Thymus (tissue), 11 donors: Measurements from ENCODE around the gene ARHGAP29. TPM values are rescaled to one million over a fixed set of nuclear protein-coding genes. Genes with fewer than 3 reads are reported as not detected.

Source experiments
- DNase-seq, 9 donors: peaks; one replicate each; pipeline ENCODE4 v3.0.0-alpha.2; 2013; ENCODE audit warnings: low spot score in 9 of 9, low read depth in 6 of 9, missing footprints in 1 of 9
- H3K27ac ChIP-seq, 2 donors: one replicate each; pipeline ENCODE4 v1.5.1; 2013; ENCODE audit warnings: control low read depth in 1 of 2, low read depth in 1 of 2, low read length in 1 of 2, mild to moderate bottlenecking in 1 of 2, moderate library complexity in 1 of 2
- H3K27me3 ChIP-seq, 2 donors: one replicate each; pipeline ENCODE4 v1.5.1; 2013; ENCODE audit warnings: low read length in 1 of 2; ENCODE audit not compliant: control insufficient read depth in 2 of 2, insufficient read depth in 1 of 2
- H3K36me3 ChIP-seq, 2 donors: one replicate each; pipeline ENCODE4 v1.5.1; 2013; ENCODE audit warnings: low read length in 1 of 2, mild to moderate bottlenecking in 1 of 2, moderate library complexity in 1 of 2; ENCODE audit not compliant: control insufficient read depth in 2 of 2, insufficient read depth in 2 of 2
- H3K4me1 ChIP-seq, 2 donors: one replicate each; pipeline ENCODE4 v1.5.1; 2013; ENCODE audit warnings: low read length in 2 of 2; ENCODE audit not compliant: control insufficient read depth in 2 of 2, insufficient read depth in 2 of 2
- H3K4me3 ChIP-seq, 2 donors: one replicate each; pipeline ENCODE4 v1.5.1; 2013; ENCODE audit warnings: low read length in 2 of 2, control low read depth in 1 of 2, mild to moderate bottlenecking in 1 of 2
- H3K9me3 ChIP-seq, 2 donors: one replicate each; pipeline ENCODE4 v1.5.1; 2013; ENCODE audit warnings: low read length in 1 of 2, mild to moderate bottlenecking in 1 of 2; ENCODE audit not compliant: control insufficient read depth in 2 of 2, insufficient read depth in 1 of 2
- WGBS: extraction: QIAGEN DNeasy Blood & Tissue Kit; methylation state at CpG from one replicate; pipeline ENCODE4 v1.1.7; 2013; 5-methylcytosine and 5-hydroxymethylcytosine counted together
- polyA plus RNA-seq: library from polyadenylated mRNA; stranded (reverse); fragments of 200-250 nt; gene quantifications from one replicate; pipeline ENCODE4 v1.2.3, GENCODE V29; 2013
- total RNA-seq: library from RNA; stranded (reverse); fragments of 120-200 nt; gene quantifications from one replicate; pipeline ENCODE4 v1.2.4, GENCODE V29; 2013
- donor health status: healthy.

Gene ARHGAP29
- total and polyA plus RNA-seq, 2 donors: 5.4 to 10.8 TPM

DNA sequence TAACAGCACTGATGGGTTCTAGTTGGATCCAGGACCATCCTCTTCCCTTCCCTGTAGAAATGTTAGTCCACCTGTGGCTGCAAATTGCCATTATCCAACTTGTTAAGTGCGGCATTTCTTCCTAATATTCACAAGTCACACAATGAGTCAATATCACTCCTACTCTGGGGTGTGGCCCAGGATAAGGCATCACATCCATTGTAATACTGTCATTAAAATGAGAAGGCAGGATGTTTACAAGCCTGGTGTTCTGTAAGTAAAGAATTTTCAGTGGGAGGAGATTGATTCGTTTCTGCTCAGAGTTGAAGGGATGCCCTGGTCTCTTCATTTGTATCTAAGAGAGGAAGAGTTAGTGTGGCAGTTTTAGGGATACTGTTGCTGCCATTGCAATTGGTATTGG is 18.1 kb upstream of the ARHGAP29 start:
- 84% methylated on average over 2 of the region's 2 CpGs for WGBS
- DNase-seq: no peak
- H3K27me3 ChIP-seq: peaks cover 7 to 40% of the 10 kb centered on the region in 2 donors
- no peaks in the 10 kb centered on the region for H3K9me3 ChIP-seq
- H3K4me1 ChIP-seq: no peaks in the 10 kb centered on the region
- H3K4me3 ChIP-seq: no peak overlapping the region
- H3K27ac ChIP-seq: no peak overlapping the region
- H3K36me3 ChIP-seq: no peaks in the 10 kb centered on the region

DNA sequence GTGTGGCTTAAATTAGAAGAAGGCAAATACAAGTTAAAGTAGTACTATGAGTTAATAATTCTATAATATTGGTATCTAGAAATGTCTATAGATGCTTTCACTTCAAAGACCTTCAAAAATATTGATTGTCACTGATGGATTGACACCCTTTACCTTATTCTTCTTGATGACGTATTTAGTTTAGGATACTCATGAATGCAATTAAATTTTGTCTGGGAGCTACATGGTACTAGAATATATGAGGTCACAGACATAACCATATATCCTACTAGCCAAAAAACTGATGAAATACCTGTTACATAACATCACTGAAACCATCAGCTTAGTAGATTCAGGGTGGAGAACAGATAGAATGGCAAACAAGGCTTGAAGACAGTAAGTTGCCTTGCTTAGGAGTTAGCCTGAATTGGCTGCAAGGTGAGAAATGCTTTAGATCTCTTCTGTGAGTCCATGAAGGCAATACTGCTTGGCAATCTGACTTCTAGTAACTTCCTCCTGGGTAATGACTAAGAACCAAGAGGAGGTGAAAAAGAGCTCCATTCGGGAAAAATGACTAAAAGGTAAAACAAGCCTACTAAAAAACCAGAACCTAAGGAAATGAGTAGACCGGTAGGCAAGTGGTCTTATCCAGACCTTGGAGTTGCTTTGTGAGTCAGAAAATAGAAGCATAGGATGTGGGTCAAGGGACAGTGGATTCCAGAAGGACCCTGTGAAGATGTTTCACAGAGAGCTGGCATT is 16.9 kb upstream of the ARHGAP29 start:
- Histone ChIP-seq H3K4me1 (no peaks in the 10 kb centered on the region), H3K27me3 (peaks cover 13 to 53% of the 10 kb centered on the region in 2 donors), H3K4me3 (no peak overlapping the region), H3K36me3 (no peaks in the 10 kb centered on the region), H3K9me3 (no peaks in the 10 kb centered on the region), H3K27ac (no peak overlapping the region)
- WGBS: 74% methylated on average over 3 of the region's 3 CpGs
- DNase-seq: no peak

DNA sequence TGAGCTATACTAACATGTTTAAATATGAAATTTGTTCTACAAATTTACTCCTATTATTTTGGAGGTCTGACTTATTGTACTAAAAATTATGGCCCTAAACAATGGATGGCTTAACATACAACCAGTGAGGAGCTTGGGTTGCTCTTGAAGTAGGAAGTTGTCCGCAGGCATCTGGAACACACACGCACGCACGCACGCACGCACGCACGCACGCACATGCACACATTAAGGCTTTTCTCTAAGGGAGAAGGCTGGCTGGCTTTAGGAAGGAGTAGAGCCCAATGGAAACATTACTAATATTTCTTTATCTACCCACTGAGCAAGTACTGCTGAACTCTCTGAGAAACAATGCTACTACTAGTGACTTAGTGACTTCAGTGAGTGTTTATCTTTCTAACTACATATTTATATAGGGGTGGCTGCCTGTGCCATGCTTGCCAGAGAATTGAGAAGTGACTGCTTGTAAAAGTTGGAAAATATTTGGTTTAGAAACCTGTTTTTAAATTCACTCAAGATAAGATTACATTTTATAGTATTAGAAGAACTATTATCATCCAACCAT is 16.2 kb upstream of the ARHGAP29 start:
- 97% methylated on average over 9 of the region's 9 CpGs for WGBS
- Histone ChIP-seq H3K36me3 (no peaks in the 10 kb centered on the region), H3K4me1 (no peaks in the 10 kb centered on the region), H3K9me3 (no peaks in the 10 kb centered on the region), H3K27me3 (peaks cover 18 to 60% of the 10 kb centered on the region in 2 donors), H3K4me3 (no peak overlapping the region), H3K27ac (no peak overlapping the region)
- no peak for DNase-seq

DNA sequence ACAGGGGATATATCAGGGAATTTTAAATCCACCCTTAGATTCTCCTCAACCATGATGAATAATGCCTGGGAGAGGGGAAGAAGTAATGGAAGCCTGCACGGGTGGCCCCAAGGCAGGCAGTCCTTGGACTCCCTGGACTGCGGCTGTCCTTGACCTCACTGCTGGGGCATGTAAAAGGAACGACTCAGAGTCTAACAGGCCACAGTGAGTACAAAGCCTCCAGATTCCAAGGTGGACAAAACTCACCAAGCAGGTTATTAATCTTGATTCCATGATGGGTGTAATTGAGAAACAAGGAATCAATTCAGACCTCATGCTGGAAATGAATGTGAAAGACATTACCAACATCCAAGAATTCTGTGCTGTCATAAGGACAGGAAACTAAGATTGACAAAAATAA is 13.0 kb upstream of the ARHGAP29 start:
- Histone ChIP-seq H3K4me3 (no peak overlapping the region), H3K27ac (no peak overlapping the region), H3K4me1 (peaks cover 6 to 9% of the 10 kb centered on the region in 2 donors), H3K36me3 (no peaks in the 10 kb centered on the region), H3K9me3 (no peaks in the 10 kb centered on the region), H3K27me3 (peaks cover 47 to 86% of the 10 kb centered on the region in 2 donors)
- no peak for DNase-seq
- WGBS: 92% methylated on average over 3 of the region's 3 CpGs

DNA sequence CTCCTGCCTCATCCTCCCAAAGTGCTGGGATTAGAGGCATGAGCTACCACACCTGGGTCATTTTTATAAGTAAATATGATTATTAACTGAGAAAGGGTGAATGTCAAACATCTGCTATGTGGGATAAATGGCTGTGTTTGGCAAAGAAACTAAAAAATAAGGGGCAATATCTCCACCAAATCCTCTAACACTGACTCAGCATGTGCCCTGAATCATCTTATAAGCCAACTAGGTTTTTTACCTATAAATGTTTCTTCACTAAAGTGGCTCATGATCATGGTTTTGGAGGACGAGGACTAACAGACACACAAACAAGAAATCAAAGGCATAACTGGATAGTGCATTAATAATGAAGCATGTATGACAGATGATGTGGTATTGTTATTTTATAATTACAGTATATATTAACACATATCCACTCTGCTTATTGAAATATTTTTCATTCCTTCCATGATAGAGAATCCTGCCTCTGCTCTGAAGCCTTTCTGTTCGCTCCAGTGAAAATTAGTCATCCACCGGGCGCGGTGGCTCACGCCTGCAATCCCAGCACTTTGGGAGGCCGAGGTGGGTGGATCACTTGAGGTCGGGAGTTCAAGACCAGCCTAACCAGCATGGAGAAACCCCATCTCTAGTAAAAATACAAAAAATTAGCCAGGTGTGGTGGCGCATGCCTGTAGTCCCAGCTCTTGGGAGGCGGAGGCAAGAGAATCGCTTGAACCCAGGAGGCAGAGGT is 11.7 kb upstream of the ARHGAP29 start:
- H3K4me1 ChIP-seq: peaks cover 6 to 9% of the 10 kb centered on the region in 2 donors
- WGBS: 97% methylated on average over 11 of the region's 11 CpGs
- H3K4me3 ChIP-seq: no peak overlapping the region
- peaks cover 42 to 86% of the 10 kb centered on the region in 2 donors for H3K27me3 ChIP-seq
- no peak for DNase-seq
- no peak overlapping the region for H3K27ac ChIP-seq
- H3K36me3 ChIP-seq: no peaks in the 10 kb centered on the region
- H3K9me3 ChIP-seq: no peaks in the 10 kb centered on the region

DNA sequence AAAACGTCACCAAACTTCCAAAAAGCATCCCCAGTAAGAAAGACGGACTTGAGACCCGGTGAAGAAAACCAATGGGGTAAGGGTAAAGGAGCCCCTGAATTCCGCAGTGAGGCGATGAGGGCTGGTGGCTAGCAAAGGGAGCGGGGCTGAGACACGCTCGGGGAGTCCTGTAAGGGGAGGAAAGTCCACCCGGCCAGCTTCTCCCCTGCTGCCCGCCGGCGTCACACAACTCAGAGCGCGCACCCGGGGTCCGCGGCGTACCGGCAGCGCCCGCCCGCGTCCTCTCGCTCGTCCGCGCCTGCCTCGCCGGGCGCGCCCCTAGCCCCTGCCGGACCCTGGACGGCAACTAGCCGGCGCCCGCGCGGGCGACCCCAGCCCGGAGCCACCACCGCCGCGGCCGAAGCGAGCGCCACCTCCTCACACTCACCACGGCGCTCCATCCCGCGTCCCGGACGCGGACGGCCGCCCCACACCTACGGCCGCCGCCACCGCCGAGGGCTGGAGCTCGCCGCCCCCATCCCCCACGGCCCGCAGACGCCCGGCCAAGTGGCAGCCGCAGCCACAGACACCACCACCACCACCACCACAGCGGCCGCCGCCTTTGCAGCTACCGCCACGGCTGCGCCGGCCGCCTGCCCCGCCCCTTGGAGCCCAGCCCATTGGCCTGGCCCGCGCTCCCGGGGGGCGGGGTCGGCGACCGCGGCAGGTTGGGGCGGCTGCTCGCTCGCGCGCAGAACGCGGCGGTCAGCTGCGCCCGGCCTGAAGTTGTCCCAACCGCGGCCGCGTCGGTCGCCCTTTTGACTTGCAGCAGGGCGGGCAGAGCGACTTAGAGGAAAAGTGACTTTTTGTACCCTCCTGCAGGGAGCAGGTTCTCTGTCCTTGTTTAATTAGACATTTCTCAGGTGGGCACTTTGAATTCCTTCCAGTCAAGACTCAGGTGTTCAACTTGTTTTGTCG is 10.0 kb upstream of the ARHGAP29 start:
- Histone ChIP-seq H3K4me1 (peaks cover 6 to 9% of the 10 kb centered on the region in 2 donors), H3K27me3 (peaks cover 44 to 75% of the 10 kb centered on the region in 2 donors), H3K4me3 (peak overlapping the region; percentile 13 to 52), H3K36me3 (no peaks in the 10 kb centered on the region), H3K9me3 (no peaks in the 10 kb centered on the region), H3K27ac (peak overlapping the region in 1 of 2 donors; percentile 84)
- 1% methylated on average over 103 of the region's 103 CpGs for WGBS
- peak in 2 of 9 donors; percentile 11 to 29 for DNase-seq

DNA sequence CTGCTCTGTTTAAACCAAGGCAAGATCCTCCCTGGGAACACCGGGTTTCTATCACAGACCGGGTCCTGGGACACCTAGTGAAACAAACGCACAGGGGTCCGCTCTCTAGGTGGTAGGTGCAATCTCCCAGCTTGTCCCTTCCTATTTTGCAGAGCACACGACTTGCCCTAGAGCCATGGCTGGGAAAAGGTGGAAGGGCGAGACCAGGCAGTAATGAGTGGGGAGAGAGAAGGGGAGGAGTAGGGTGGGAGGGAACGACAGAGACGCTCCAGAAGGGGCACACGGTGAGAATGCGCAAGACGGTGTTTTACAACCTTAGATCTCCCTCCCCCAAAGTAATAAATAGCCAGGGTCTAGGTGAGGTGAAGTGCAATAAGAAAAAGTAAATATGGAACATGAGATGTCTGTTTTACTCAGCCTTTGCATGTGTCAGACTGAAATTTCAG is 9.3 kb upstream of the ARHGAP29 start:
- WGBS: 11% methylated on average over 11 of the region's 11 CpGs
- Histone ChIP-seq H3K9me3 (no peaks in the 10 kb centered on the region), H3K27ac (peak overlapping the region in 1 of 2 donors; percentile 84), H3K36me3 (no peaks in the 10 kb centered on the region), H3K4me3 (peak overlapping the region; percentile 13 to 52), H3K27me3 (peaks cover 45 to 74% of the 10 kb centered on the region in 2 donors), H3K4me1 (peaks cover 6 to 9% of the 10 kb centered on the region in 2 donors)
- peak in 1 of 9 donors; percentile 17 for DNase-seq

DNA sequence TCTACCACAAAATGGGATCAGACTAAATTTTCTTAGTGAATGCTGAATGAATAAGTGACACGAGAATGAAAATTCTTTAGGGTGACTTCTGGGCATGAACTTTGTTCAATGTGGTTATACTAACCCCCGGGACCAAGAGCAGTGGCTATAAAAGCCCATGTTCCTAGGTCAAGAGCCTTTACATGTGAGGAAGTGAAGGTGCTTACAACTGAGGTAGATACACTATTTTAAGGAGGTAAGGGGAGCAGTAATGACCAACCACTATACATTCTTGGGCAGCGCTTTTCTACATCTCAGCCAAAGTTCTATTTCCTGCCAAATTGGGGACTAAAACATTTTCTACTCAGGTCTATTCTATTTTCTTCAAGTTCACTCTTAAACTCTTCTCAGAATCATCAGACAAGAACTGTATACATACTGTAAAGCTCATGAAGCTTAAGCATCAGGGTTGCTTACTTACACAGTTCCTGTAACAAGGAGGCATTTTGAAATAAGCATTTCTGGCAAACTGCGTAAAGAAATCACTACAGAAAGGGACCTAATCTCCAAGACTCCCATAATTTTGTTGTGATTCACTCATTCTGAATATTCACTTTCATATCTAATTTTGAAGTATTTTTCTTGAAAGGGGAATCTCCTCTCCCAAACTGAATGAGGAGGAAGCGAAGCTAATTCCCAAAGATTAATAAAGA is 8.5 kb upstream of the ARHGAP29 start:
- Histone ChIP-seq H3K4me3 (no peak overlapping the region), H3K27ac (no peak overlapping the region), H3K27me3 (peaks cover 47 to 71% of the 10 kb centered on the region in 2 donors), H3K9me3 (no peaks in the 10 kb centered on the region), H3K4me1 (peaks cover 6 to 9% of the 10 kb centered on the region in 2 donors), H3K36me3 (no peaks in the 10 kb centered on the region)
- 87% methylated on average over 5 of the region's 5 CpGs for WGBS
- no peak for DNase-seq
